Measurements from ENCODE around the gene CHAF1A. TPM values are rescaled to one million over a fixed set of nuclear protein-coding genes. Genes with fewer than 3 reads are reported as not detected.

The CHAF1A gene, protein sequence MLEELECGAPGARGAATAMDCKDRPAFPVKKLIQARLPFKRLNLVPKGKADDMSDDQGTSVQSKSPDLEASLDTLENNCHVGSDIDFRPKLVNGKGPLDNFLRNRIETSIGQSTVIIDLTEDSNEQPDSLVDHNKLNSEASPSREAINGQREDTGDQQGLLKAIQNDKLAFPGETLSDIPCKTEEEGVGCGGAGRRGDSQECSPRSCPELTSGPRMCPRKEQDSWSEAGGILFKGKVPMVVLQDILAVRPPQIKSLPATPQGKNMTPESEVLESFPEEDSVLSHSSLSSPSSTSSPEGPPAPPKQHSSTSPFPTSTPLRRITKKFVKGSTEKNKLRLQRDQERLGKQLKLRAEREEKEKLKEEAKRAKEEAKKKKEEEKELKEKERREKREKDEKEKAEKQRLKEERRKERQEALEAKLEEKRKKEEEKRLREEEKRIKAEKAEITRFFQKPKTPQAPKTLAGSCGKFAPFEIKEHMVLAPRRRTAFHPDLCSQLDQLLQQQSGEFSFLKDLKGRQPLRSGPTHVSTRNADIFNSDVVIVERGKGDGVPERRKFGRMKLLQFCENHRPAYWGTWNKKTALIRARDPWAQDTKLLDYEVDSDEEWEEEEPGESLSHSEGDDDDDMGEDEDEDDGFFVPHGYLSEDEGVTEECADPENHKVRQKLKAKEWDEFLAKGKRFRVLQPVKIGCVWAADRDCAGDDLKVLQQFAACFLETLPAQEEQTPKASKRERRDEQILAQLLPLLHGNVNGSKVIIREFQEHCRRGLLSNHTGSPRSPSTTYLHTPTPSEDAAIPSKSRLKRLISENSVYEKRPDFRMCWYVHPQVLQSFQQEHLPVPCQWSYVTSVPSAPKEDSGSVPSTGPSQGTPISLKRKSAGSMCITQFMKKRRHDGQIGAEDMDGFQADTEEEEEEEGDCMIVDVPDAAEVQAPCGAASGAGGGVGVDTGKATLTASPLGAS
- total RNA-seq (2022) (15.3 and 16.7 TPM in 2 replicates), Bru-seq, nascent RNA (percentile 52 among the genes with signal in this experiment), BruChase-seq, experiment 1, labeled RNA remaining after a 6-hour chase (percentile 57 among the genes with signal in this experiment), BruChase-seq, experiment 2, labeled RNA remaining after a 2-hour chase (percentile 56 among the genes with signal in this experiment)
- long read RNA-seq, transcript CHAF1A-201 (15 exons, 3,339 nt) = major isoform, 25 of 43 reads
- long read RNA-seq, partial matches to known transcripts = 7 of 43 reads
- long read RNA-seq, other reads (novel, unspliced or antisense) = 11 of 43 reads

DNA sequence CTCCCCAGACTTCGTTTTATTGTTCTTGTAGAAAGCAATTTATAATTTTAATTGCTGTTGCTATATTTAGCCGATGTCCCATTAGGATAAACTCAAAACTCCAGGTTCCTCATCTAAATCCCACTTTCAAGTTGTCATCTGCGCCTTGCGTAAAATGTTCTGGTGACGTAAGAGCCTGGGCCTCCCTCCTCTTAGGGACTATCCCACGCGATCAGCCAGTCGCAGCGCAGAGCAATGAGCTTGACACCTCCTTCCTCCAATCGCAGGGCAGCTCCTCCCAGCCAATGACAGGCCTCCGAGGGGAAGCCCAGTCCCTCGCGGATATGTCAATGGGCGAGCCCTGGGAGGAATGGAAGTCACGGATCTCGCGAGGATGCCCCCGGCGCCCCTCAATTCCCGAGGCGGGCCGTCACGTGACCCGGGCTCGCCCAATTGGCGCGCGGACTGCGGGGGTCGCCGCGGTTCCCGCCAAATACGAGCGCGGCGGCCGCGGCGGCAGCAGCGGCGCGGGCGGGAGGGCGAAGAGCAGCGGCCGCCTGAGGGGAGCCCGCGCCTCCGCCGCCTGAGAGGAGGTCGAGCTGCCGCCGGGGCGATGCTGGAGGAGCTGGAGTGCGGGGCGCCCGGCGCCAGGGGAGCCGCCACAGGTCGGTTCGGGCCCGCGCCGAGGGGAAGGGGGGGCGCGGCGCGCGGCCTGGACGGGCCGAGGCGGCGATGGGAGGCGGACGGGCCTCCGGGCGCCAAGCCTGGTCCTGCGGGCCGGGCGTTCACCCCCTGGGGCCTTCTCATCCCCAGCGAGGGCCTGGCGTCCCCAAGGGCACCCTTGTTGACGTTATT is at the start of gene CHAF1A:
CHAF1A (plus strand) TSS at position 470 of the 834 bp plus-strand sequence; CDS start at position 593, 123 bp downstream.
- H3K27me3 Mint-ChIP-seq (ENCODE audit: insufficient read depth, unreplicated experiment) = no peaks in the 10 kb centered on the region
- intact Hi-C loops (cut with micrococcal nuclease) = no loop called here
- CTCF ChIA-PET = interaction anchor here (1.0 to 2.9 kb wide), 6 partner anchors 8 to 50 kb away, joined by 4 to 12 read pairs (median 6); no protein-coding TSS in a partner anchor
- peaks cover 26% of the 10 kb centered on the region for H3K4me1 Mint-ChIP-seq (ENCODE audit: insufficient read depth, unreplicated experiment)
- H3K27ac Mint-ChIP-seq (ENCODE audit: low read depth, unreplicated experiment) = peak within 1 kb of the TSS; percentile 94
- peak; percentile 100 for DNase-seq (ENCODE audit: unreplicated experiment)
- BruUV-seq (replicated peaks) = no TSS peak
- H3K4me3 Mint-ChIP-seq (ENCODE audit: unreplicated experiment) = peak within 1 kb of the TSS; percentile 71
- POLR2A ChIA-PET = interaction anchor here (0.5 to 3.3 kb wide), 28 partner anchors 11 to 1501 kb away, joined by 3 to 93 read pairs (median 4); partner anchors contain the start of genes HDGFL2, MPND, MRPL54 and YJU2
- H3K36me3 Mint-ChIP-seq (ENCODE audit: insufficient read depth, unreplicated experiment) = no peaks in the 10 kb centered on the region
- H3K9me3 Mint-ChIP-seq (ENCODE audit: unreplicated experiment) = no peaks in the 10 kb centered on the region
- TF ChIP-seq CTCF (IDR thresholded peaks at IDR 0.05; ENCODE audit: unreplicated experiment) = no peak

DNA sequence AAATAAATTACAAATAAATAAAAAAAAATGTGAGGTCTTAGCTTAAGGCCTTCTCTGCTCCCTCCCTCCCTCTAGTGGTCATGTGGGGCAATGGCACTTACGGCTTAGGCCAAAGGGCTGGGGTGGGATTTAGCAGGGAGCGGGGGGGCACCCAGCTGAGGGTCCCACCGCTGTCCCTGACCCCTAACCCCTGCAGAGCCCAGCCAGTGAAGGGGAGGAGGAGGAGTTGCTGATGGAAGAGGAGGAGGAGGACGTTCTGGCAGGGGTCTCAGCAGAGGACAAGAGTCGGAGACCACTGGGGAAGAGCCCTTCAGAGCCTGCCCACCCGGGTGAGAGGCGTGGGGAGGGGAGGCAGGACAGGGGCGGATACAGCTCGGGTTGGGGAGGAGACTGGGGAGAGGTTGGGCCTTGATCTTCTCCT is 49.7 kb upstream of the CHAF1A start:
- no peaks in the 10 kb centered on the region for H3K27me3 Mint-ChIP-seq (ENCODE audit: insufficient read depth, unreplicated experiment)
- peak; percentile 90 for TF ChIP-seq CTCF (IDR thresholded peaks at IDR 0.05; ENCODE audit: unreplicated experiment)
- H3K4me1 Mint-ChIP-seq (ENCODE audit: insufficient read depth, unreplicated experiment) = no peaks in the 10 kb centered on the region
- peaks cover 37% of the 10 kb centered on the region for H3K36me3 Mint-ChIP-seq (ENCODE audit: insufficient read depth, unreplicated experiment)
- ChIA-PET CTCF (interaction anchor here (0.6 to 3.6 kb wide), 25 partner anchors 10 to 1264 kb away, joined by 3 to 33 read pairs (median 5); partner anchors contain the start of genes CHAF1A, HDGFL2, MPND and STAP2), POLR2A (interaction anchor here (0.7 to 2.9 kb wide), 7 partner anchors 9 to 224 kb away, joined by 3 to 34 read pairs (median 3); partner anchors contain the start of genes MPND and SH3GL1)
- BruUV-seq (replicated peaks) = no TSS peak
- no peaks in the 10 kb centered on the region for H3K9me3 Mint-ChIP-seq (ENCODE audit: unreplicated experiment)
- no peak overlapping the region for H3K4me3 Mint-ChIP-seq (ENCODE audit: unreplicated experiment)
- intact Hi-C loops (cut with micrococcal nuclease) = loop anchor here (1.0 kb wide), 1 partner anchor 85 kb away; no protein-coding TSS in a partner anchor
- no peak overlapping the region for H3K27ac Mint-ChIP-seq (ENCODE audit: low read depth, unreplicated experiment)
- DNase-seq (ENCODE audit: unreplicated experiment) = peak; percentile 72

DNA sequence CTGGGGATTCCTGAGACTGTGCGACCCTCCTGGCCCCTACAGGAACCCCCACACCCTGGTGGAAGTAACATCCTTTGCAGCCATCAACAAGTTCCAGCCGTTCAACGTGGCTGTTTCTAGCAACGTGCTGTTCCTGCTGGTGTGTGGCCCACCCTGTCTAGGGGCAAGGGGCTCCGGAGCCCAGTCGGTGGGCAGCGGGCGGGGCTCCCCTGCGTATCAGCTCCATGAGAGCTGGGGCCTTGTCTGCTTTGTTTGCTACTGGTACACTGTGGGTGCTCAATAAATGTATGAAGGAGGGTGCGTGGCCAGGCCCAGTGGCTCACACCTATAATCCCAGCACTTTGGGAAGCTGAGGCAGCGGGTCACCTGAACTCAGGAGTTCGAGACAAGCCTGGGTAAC is 48.2 kb upstream of the CHAF1A start:
- Mint-ChIP-seq H3K36me3 (ENCODE audit: insufficient read depth, unreplicated experiment) (peaks cover 27% of the 10 kb centered on the region), H3K4me1 (ENCODE audit: insufficient read depth, unreplicated experiment) (no peaks in the 10 kb centered on the region), H3K27ac (ENCODE audit: low read depth, unreplicated experiment) (no peak overlapping the region), H3K4me3 (ENCODE audit: unreplicated experiment) (no peak overlapping the region), H3K9me3 (ENCODE audit: unreplicated experiment) (no peaks in the 10 kb centered on the region), H3K27me3 (ENCODE audit: insufficient read depth, unreplicated experiment) (no peaks in the 10 kb centered on the region)
- TF ChIP-seq CTCF (IDR thresholded peaks at IDR 0.05; ENCODE audit: unreplicated experiment) = no peak
- DNase-seq (ENCODE audit: unreplicated experiment) = no peak
- POLR2A ChIA-PET = interaction anchor here (1.2 kb wide), 1 partner anchor 11 kb away, joined by 4 read pairs; the partner anchor contains the start of gene MPND
- intact Hi-C loops (cut with micrococcal nuclease) = no loop called here
- no TSS peak for BruUV-seq (replicated peaks)
- CTCF ChIA-PET = interaction anchor here (0.6 to 3.6 kb wide), 5 partner anchors 8 to 87 kb away, joined by 3 to 33 read pairs (median 12); partner anchors contain the start of gene MPND
